ENCODE measurements around the gene SOX1. TPM values are rescaled to one million over a fixed set of nuclear protein-coding genes. Genes with fewer than 3 reads are reported as not detected.

SOX1 gene
- total RNA-seq, 1 donor from 2014 or later: not detected

DNA sequence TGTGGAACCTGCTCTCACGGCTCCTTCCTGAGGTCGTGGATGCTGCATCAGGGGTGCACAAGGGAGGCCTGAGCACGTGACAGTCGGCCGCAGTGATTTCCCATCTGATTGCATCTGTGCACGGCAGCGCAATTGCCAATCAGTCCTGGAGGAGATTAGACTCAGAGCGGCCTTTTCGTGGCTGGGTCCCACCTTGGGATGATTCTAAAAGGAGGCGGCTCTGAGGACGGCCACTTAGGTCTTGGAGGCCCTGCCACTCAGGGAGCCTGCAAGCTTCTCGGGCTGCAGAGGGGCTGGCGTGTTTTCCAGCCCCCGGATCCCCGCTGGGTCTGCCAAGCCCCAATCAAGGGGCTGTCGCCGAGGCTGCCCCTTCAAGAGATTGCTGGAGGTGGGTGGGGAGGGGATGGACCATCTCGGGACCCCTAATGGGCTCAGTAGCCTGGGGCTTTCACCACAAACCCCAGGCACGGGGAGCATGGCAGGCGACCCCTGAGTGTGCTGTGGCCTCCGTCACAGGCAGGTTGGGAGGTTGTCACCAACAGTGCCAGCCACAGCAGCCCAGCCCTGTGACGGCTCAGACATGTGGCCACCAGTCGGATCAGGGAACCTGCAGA lies 51.6 kb downstream of the SOX1 start:
- H3K36me3 ChIP-seq: no peaks in the 10 kb centered on the region
- H3K9me3 ChIP-seq (replicated peaks): no peaks in the 10 kb centered on the region
- intact Hi-C loops (cut with micrococcal nuclease): no loop called here
- no peaks in the 10 kb centered on the region for H3K4me1 ChIP-seq
- peaks cover 97% of the 10 kb centered on the region for H3K27me3 ChIP-seq (ENCODE audit: low read depth)
- DNase-seq: no peak
- H3K4me3 ChIP-seq: no peak overlapping the region
- no peak overlapping the region for H3K27ac ChIP-seq (replicated peaks)
- no peak for TF ChIP-seq CTCF (IDR thresholded peaks at IDR 0.05; ENCODE audit: borderline replicate concordance)

- H3K27ac ChIP-seq (replicated peaks): no peak overlapping the region
- no peaks in the 10 kb centered on the region for H3K4me1 ChIP-seq
- intact Hi-C loops (cut with micrococcal nuclease): no loop called here
- peaks cover 96% of the 10 kb centered on the region for H3K27me3 ChIP-seq (ENCODE audit: low read depth)
- DNase-seq: no peak
- H3K9me3 ChIP-seq (replicated peaks): no peaks in the 10 kb centered on the region
- no peak for TF ChIP-seq CTCF (IDR thresholded peaks at IDR 0.05; ENCODE audit: borderline replicate concordance)
- no peak overlapping the region for H3K4me3 ChIP-seq
- no peaks in the 10 kb centered on the region for H3K36me3 ChIP-seq
These were observed 52.5 kb downstream of the SOX1 start for GRCh38 chr13:112119192-112120030.

GRCh38 chr13:112120031-112120373 lies 53.1 kb downstream of the SOX1 start:
- Histone ChIP-seq H3K36me3 (no peaks in the 10 kb centered on the region), H3K27me3 (ENCODE audit: low read depth) (peaks cover 99% of the 10 kb centered on the region), H3K9me3 (replicated peaks) (no peaks in the 10 kb centered on the region), H3K27ac (replicated peaks) (no peak overlapping the region), H3K4me1 (no peaks in the 10 kb centered on the region), H3K4me3 (no peak overlapping the region)
- DNase-seq: no peak
- TF ChIP-seq CTCF (IDR thresholded peaks at IDR 0.05; ENCODE audit: borderline replicate concordance): no peak
- intact Hi-C loops (cut with micrococcal nuclease): no loop called here
